ENCODE data around the gene WDR64.

Gene WDR64

DNA sequence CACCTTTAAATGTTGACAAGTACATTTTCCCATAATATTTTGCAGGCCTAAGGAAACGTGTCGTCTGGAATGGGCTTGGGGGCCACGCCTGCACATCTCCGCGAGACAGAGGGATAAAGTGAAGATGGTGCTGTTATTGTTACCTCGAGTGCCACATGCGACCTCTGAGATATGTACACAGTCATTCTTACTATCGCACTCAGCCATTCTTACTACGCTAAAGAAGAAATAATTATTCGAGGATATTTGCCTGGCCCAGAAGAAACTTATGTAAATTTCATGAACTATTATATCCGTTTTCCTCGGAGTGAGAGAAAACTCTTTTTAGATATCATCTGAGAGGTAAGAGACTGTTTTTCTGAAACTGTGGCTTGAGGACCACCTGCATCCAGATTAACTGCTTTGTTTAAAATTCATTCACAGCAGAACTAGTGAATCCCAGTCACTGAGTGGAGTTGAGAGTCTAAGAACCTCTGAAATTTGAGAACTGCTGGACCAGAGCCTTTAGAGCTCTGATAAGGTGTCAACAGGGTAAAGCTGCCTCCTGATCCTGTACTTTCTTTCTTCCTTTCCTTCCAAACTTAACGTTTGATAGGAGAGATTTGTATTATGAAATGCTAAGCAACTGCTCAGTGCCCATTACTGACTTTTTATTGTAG, 196.7 kb downstream of the WDR64 start:
- DNase-seq (ENCODE audit: low spot score in 2 of 2) (no peak), ATAC-seq (no peak)
- Mint-ChIP-seq H3K27ac (peak overlapping the region; percentile 97), H3K4me1 (peaks cover 15% of the 10 kb centered on the region), H3K9me3 (no peaks in the 10 kb centered on the region), H3K4me3 (peak overlapping the region; percentile 99), H3K36me3 (peaks cover 59% of the 10 kb centered on the region)

- Mint-ChIP-seq H3K9me3 (no peaks in the 10 kb centered on the region), H3K36me3 (peaks cover 64% of the 10 kb centered on the region), H3K4me1 (peaks cover 15% of the 10 kb centered on the region), H3K27ac (peak overlapping the region; percentile 97), H3K4me3 (peak overlapping the region; percentile 99)
- ATAC-seq (no peak), DNase-seq (ENCODE audit: low spot score in 2 of 2) (no peak)
Observed at GRCh38 chr1:241849345-241849695, 197.2 kb downstream of the WDR64 start.
